Activated T-cell treated with anti-CD3 and anti-CD28 coated beads for 24 hours (primary cell): ENCODE measurements around the gene KLF12.

ENCODE experiments used
- DNase-seq: peaks from one replicate; pipeline ENCODE4 v3.0.0-alpha.2; 2020; ENCODE audit warnings: low read depth

Gene KLF12

DNA sequence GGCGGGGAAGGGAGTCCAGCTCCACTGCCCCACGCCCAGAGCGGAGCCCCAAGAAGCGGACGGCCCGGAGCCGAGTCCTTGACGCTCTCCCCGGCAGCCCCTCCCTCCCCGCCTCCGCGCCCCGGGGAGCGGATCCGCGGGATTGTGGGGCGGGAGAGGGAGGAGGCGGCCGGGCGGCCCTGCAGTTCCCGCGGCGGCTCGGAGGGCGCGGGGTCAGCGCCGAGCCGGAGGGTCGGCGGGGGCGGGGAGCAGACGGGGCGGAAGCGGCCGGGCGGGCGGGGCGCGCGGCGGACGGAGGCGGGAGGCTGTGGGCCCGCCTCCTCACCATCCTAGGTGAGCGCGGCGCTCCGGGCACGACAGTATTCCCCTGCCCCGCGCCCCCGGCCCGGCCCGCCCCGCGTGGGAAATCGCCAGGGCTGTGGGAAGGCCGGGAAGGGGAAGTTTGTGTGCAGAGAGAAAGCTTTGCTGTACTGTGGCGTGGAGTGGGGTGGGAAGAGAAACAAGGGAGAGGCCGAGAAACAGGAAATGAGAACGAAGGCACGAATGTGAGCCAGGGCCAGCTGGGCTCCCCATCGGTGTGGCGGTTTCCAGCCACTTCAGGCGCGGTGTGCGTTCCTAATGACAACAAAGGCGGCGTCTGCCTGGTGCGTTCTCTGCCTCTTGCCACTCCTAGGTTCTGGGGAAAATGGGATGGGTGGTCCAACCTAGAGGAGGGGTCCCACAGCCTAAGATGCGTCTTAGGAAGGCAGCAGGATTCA lies 1.3 kb upstream of the KLF12 start:
- peak; percentile 41 for DNase-seq

DNA sequence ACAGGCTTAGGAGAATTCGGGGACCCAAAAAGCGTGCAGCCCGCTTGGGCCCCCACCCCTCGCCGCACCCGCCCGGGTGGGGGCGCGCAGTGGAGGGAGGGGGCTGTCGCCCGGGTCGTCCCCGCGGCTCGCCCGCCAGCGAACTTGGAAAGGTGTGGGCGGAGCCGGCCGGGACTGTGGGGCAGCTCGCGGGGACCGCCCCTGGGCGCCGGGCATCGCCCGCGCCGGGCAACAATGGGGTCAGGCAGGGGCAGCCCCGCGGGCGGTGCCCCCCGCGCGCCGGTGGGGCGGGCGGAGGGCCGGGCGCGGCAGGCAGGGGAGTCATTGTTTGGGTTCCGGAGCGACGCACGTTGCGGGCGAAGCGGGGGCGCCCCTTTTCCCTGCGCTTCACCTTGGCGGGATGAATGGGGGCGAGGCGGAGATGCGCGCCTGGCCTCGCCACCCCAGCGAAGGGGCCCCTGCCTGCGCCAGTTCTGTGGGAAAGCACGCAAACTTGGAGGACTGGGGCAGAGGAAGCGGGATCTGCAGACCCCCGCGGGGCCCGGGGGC lies 647 bp upstream of the KLF12 start:
- peak; percentile 63 for DNase-seq

DNA sequence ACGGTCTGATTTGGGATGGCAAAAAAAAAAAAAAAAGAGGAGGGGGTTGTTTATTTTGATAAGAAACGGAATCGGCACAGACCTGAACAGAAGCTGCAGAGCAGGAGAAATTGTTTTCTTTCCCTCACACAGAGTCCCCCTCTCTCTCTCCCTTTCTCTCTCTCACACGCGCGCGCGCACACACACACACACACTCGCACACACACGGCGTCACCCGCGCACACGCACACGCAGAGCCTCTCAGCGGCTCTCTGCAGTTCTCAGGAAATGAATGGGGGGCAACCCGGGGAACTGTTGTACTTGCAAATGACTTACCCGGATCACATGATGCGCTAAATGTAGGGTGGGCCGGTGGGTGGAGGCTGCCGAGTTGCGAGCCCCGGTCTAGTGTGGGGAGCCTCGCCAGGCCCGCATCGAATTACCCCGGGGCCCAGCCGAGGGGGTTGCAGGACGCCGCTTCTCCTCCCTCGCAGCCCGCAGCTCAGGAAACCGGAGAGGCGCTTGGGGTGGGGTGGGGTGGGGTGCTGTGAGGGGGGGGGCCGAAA lies 475 bp downstream of the KLF12 start:
- peak; percentile 79 for DNase-seq

DNA sequence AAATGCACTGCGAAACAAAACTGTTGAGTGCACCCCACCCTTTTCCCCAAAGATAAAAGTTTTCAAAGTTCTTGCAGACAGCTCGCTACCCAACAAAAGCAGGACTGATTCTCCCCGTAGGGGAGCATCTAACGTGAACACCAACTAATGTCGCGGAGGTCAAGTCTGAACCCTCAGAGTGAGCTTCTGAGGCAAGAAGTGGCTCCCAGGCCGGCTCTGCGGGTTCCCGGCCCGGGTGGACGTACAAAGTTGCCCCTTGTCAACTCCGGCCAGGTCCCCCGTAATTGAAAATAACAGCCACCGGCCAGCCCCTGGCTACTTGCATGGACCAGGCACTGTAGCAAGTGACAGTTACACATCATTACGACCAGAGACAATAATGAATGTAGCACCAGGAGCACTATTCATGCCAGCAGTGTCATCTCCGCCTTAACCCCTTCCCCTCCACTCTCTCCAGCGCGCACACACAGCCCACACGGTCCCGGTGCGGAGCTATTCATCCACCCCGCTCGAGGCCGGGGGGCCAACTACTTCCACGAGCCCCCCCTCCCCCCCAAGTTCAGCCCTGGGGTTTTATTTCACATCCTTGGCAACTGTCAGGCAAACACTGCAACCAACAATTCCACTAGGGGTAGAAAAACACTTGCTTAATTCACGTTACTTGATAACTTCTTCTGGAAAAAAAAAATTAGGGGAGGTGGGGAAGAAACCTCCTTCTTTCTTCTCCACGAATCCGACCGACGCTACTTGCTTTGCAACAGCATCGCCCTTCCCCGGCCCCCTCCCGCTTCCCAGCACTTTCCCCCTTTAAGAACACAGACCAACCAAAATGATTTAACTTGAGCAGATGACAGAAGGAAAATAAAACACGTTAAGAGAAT lies 1.2 kb downstream of the KLF12 start:
- DNase-seq = peak; percentile 26

DNA sequence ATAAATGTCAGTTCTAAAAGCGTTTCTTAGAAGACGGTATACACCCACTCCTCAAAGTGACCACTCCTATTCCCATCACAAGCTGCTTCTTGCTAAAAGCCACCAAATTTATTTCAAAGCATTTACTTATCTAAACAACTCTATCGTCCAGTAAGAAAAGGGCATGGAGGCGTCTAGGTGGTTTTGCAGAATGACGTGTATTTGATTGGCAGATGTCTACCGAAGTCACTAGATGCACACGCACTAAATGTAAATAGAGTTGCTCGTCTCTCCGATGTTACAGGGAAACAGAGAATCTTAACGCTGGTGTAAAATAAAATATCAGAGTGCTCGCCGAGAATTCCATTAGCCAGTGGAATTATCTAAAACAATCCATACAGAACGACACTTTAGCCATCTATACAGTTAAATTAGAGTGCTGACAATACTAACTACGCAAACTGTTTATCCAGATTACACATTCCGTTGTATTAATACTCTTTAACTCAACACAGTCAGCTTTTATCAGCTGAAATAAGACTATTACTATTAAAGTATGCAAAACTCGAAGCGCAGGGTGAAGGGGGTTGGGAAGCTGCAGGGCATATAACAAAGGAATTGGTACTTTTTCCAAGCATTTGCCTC lies 1.9 kb downstream of the KLF12 start:
- DNase-seq = peak; percentile 24

DNA sequence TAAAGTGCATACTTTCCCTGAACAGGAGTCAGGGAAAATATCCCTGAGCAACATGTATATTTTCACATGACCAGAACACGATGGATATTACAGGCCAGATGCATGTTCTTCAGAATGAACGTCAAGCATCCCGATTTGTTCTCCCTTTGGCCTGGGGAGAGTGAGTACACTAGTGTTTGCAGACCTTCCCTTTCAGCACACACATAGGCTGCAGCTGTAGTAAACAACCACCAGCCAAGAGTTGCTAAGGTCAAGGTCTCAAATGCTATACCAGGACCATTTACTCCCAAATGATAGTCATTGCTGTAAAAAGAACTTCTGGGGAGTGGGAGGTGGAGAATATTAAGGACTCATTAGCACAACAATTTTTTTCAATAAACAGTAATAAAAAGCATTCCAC lies 3.0 kb downstream of the KLF12 start:
- DNase-seq = no peak

DNA sequence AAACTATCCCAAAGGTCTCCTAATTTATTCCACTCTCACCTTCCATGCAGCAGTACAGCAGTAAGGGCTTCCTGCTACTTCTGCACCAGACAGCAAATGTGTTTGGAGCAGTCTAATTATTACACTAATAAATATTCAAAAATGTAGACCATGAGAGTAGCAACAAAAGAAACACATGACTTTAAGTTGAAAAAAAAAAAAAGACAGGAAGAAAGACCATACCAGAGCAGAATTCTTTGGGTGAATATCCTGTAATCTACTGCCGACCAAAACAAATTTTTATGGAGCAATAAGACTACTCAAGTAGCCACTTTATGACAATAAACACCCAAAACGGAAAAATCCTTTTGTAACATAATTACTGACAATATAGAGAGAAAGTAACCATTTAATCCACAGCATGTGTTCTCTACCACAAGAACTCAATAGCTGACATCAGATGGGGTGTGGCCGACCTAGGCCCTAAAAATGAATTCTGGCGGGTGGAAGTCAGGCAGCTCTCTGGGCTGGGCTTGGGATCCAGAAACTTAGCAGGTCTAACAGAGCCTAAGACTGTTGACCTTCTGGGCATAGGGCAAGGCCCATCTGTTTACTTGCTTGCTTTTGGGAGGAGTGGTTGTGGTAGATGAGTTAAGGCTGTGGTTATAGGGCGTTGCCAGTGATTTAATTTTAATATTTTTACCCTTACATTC lies 4.6 kb downstream of the KLF12 start:
- no peak for DNase-seq

DNA sequence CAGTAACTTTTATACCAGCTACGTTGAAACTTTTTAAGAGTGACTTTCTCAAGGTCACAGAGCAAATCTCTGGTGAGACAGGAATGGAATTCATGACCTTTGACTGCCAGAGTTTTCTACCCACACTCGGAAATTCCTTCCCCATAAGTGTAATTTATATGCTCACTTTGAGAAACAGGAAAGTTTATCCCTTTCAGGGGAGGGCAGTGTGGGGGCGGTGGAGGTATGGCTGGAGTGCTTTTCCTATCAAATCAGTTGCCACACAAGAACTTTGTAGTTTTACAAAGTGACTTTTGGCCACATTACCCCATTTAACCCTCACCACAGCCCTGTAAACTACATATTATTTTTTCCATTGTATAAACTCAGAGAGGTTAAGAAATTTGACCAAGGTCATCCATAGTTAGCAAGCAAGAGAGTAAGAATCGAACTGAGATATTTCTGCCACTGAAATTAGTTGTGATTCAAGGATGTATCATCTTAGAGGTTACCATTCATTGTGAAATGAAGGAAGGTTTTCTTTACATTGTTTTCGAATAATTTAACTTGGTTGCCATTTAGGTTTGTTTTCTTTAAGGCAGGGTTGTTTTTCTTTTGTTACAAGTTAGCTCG lies 5.9 kb downstream of the KLF12 start:
- DNase-seq = no peak

DNA sequence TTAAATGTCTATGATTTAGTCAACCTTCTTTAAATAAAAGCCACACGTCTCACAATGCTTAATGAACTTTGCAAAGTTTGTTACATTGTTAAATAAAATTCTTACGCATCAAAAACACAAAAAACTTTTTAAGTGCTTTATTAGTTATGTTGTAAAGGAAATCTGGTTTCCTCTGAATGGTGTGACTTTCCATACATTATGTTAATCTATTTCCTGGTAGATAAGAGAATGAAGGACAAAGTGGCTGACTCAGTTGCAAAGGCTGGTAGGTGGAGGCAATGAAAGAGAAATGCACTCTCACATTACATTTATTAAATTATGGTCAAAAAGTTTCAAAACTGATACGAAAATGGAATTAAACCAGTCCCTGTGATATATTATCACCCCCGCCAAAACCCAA lies 15.9 kb downstream of the KLF12 start:
- DNase-seq = no peak

DNA sequence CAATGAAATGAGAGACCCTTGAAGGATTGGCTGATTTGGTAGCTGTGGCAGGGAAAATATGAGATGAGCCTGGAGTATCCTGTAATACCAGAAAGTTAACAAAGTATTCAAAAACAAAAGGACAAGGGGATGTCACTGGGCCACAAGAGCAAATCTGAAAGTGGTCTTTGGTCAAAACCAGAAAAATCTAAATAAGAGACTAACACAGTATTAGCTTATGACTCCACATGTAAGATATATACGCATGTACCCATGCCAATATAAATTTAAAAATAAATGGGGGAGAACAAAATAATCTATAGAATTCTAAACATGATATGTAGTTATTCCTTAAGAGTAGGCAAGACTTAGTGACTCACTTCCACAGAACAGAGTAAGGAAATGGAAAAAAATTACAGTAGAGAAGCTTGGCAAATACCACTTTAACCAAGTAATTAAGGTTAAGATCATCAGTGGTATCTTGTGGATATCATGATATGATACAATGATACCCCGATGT lies 16.9 kb downstream of the KLF12 start:
- DNase-seq = no peak

DNA sequence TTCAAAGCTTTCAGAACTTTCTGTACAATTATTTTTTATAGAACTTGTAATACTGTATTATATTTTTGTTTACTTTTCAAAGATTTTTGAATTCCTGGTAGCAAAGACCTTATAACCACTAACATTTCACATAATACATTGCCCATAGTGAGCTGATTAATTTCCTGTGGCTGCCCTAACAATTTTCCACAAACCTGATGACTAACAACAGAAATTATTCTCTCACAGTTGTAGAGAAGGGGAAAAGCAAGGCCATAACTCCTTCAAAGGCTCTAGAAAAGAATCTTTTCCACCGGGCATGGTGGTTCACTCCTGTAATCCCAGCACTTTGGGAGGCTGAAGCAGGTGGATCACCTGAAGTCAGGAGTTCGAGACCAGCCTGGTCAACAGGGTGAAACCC lies 19.1 kb downstream of the KLF12 start:
- no peak for DNase-seq

DNA sequence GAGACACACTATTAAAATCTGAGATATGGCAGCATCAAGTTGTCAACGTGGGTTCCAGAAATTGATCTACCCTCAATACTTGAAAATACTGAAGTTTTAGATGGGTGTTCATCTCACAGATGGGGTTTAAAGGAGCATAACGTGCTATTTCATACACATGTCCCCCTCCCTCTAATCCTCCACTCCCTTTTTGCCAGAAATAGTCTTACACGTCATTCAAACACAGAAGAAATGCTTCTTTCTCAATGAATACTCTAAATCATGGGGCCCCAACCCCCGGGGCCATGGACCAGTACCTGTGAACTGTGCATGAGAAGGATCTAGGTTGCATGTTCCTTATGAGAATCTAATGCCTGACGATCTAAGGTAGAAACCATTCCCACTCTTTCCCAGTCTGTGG lies 19.6 kb downstream of the KLF12 start:
- no peak for DNase-seq

DNA sequence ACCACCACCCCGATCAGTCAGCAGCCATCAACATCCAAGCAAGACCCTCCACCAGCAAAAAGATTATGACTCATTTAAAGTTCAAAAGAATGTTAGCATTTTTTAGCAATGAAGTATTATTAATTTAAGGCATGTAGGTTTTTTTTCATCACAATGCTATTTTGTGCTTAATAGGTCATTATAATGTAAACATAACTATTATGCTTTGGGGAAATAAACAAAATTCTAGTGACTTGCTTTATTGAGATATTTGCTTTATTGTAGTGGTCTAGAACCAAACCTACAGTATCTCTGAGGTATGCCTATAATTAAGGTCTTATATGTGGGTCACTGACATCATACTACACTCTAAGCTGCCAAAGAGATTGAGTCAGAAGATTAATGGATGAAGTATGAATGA lies 20.0 kb downstream of the KLF12 start:
- no peak for DNase-seq

DNA sequence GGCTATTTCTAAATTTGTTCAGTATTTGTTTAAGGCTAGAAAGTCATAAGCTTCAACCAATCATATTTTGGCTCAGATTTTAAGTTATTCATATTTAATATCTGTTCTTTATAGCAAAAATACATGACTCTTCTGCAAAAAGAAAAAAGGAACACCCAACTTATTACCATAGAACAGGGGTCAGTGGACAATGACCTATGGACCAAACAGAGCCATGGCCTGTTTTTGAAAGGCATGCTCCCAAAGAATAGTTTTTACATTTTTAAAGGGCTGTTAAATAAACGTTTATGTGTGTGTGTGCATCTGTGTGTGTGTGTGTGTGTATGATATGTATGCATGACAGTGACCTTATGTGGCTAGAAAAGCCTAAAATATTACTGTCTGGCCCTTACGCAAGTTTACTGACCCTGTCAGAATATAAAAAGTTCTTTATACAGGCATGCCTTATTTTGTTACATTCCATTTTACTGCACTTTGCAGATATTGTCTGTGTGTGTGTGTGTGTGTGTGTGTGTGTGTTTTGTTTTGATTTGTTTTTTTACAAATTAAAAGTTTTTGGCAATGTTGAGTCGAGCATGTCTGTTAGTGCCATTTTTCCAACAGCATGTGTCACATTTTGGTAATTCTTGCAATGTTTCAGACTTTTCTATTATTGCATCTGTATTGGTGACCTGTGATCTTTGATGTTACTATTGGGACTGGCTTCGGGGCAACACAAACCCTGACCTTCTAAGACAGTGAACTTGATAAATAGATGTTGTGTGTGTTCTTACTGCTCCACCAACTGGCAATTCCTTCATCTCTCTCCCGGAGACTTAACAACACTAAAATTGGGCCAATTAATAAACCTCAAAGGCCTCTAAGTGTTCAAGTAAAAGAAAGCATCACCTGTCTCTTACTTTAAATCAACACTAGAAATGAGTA lies 22.0 kb downstream of the KLF12 start:
- no peak for DNase-seq

DNA sequence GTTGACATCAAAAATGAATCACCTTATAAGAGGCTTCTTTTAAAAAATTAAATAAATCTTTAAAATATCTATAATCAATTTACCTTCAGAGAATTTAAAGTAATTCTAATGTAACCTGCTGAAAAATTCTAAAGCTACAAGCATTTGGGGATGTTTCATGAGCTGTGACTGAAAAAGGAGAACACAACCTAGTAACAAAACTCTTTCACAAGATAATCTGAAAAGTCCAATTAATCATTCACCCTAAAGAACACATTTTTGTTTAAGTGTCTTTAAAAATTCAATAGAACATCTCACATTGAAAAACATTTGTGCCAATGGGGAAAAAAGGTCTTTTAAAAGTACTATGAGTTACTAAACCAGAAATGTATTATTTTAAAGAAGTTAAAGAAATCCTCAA lies 22.8 kb downstream of the KLF12 start:
- DNase-seq = no peak

DNA sequence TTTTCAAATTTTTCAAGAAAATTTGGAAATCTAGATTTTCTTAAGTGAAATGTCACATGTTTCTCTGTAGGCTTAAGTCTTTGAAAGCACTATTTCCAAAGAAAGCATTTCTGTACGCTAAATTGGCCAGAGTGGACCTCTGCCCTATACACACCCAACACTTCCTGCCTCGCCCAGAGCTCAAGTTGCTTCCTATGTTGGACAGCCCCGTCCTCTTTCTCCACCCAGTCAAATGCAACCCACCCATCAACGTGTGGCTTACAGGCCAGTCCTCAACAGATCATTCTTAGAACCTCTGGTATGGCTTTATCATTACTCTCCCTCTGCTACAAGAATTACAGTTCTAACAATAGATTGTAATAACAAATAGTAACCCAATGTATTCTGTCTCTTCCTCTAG lies 24.2 kb downstream of the KLF12 start:
- DNase-seq = no peak

DNA sequence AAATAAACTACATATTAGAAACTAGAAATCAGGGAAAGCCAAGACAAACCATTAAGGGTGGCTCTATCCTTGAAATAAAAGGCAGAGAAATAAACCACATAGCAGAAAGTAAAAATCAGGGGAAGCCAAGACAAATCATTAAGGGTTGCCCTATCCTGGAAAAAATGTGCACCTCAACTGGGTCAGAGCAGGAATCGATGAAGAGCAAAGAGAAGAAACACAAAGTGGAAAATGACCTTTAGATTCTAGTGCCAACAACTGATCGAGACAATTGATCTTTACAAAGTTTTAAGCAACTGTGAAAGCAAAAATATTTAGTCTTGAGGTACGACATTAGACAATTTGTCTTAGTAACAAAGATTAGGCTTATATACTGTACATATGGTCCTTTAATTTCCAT lies 26.6 kb downstream of the KLF12 start:
- no peak for DNase-seq

DNA sequence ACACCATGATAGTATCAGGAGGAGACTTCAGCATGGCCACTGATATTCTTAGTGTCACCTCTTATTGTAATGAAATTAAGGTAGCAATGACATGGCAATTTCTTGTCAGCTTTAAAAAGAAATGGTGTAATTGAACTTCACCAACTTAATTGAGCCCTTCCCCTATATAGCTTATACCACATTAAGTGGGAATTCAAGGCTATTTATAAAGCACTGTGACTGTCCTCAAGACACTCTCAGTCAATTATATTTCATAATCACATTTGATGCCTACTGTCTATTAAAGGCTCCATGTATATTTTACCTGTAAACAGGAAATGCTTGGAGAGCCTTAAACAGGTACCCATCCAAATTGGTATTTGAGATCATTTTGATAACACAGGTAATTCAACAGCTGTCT lies 28.3 kb downstream of the KLF12 start:
- DNase-seq = no peak

DNA sequence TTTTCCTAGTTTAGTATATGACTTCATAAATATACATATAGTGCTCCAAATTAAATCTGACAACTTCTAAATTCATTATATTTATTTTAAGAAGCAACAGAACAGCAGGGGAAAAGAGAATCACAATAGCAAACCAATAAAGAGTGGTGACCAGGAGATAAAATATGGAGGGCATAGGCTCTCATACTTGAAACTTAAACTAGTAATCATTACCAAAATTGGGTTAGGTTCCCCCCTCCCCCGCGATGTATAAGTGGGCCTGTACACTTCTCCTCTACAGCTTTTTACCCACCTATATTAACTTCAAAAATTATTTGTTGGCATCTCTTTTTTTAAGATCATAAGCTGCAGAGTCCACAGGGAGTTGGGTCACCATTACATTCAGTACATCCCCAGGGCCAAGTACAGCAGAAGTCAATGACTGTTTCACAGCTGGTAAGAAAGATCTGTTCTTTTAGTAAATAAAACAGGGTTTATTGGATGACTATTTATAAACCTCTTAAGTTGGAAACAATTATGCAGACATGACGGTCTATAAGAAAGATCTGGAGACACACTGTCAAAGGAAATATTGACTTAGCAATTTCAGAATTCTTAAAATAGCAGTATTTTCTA lies 29.4 kb downstream of the KLF12 start:
- DNase-seq = no peak
